Measurements from ENCODE around the gene GM2A. TPM values are rescaled to one million over a fixed set of nuclear protein-coding genes. Genes with fewer than 3 reads are reported as not detected.

The GM2A gene
- total and polyA plus RNA-seq, 4 donors, result 39.7 to 59.2 (median 48.1) TPM

DNA sequence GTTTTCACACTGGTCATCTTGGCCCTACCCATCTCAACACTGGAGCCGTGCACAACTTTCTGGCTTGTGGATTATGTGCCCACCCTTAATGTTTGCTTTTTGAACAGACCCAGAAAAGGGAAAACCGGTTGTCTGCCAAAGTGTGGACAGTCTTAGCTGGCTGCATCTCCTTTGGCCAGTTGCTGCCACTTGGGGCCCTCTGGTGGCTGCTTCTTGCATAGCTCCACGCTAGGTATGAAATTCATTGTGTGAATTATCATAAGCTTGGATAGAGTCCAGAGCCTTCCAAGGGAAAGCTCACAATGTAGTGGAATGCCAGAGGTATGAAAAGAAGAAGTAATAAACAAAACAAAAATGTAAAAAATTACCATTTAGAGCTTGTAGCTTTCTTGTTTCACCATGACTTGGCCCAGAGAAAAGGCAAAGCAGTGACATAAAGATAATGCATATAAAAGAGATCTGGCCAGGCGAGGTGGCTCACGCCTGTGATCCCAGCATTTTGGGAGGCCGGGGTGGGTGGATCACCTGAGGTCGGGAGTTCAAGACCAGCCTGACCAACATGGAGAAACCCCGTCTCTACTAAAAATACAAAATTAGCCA is 63.1 kb downstream of the GM2A start:
- Histone ChIP-seq H3K36me3 (ENCODE audit: control insufficient read depth, insufficient read depth, low read length) (no peaks in the 10 kb centered on the region), H3K4me1 (ENCODE audit: control insufficient read depth, insufficient read depth, low read length) (no peaks in the 10 kb centered on the region)
- WGBS (ENCODE audit: insufficient coverage), result 40% methylated on average over 3 of the region's 8 CpGs

DNA sequence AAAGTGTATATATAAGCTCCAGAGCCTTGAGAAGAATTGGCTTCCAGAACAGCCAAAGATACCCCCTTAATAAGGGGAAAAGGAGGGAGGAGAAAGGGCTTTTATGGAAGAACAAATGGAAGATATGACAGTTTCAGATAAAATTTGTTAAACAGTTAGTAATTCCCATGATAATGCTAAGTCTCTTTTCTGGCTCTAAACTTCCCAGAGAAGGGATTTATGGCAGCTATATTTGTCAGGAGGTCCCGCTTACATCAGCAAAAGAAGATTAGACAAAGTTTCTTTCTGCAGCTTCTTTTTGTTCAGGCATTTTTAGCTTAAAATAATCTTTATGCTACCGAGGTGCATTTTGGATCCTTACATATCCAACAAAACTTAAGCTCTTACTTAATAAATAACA is 64.9 kb downstream of the GM2A start:
- DNase-seq (ENCODE audit: low read depth in 4 of 6, low spot score in 6 of 6), result peak in 2 of 6 donors; percentile 3 to 16
- no peak overlapping the region for H3K4me3 ChIP-seq (ENCODE audit: low read depth, low read length)
- WGBS (ENCODE audit: insufficient coverage), result no CpG with 5 or more reads among the region's 2 CpGs
- no peaks in the 10 kb centered on the region for H3K36me3 ChIP-seq (ENCODE audit: control insufficient read depth, insufficient read depth, low read length)
- no peaks in the 10 kb centered on the region for H3K27me3 ChIP-seq (ENCODE audit: control insufficient read depth, insufficient read depth, low read length)
- no peak overlapping the region for H3K27ac ChIP-seq (ENCODE audit: low read depth, low read length)
- H3K9me3 ChIP-seq (ENCODE audit: control insufficient read depth, insufficient read depth, low read length), result no peaks in the 10 kb centered on the region
- no peaks in the 10 kb centered on the region for H3K4me1 ChIP-seq (ENCODE audit: control insufficient read depth, insufficient read depth, low read length)

More for the DNA sequence above, 63.1 kb downstream of the GM2A start:
- peak in 5 of 6 donors; percentile 19 to 83 (median 33) for DNase-seq (ENCODE audit: low read depth in 4 of 6, low spot score in 6 of 6)
- Histone ChIP-seq H3K27me3 (ENCODE audit: control insufficient read depth, insufficient read depth, low read length) (no peaks in the 10 kb centered on the region), H3K4me3 (ENCODE audit: low read depth, low read length) (no peak overlapping the region), H3K9me3 (ENCODE audit: control insufficient read depth, insufficient read depth, low read length) (no peaks in the 10 kb centered on the region), H3K27ac (ENCODE audit: low read depth, low read length) (no peak overlapping the region)

DNA sequence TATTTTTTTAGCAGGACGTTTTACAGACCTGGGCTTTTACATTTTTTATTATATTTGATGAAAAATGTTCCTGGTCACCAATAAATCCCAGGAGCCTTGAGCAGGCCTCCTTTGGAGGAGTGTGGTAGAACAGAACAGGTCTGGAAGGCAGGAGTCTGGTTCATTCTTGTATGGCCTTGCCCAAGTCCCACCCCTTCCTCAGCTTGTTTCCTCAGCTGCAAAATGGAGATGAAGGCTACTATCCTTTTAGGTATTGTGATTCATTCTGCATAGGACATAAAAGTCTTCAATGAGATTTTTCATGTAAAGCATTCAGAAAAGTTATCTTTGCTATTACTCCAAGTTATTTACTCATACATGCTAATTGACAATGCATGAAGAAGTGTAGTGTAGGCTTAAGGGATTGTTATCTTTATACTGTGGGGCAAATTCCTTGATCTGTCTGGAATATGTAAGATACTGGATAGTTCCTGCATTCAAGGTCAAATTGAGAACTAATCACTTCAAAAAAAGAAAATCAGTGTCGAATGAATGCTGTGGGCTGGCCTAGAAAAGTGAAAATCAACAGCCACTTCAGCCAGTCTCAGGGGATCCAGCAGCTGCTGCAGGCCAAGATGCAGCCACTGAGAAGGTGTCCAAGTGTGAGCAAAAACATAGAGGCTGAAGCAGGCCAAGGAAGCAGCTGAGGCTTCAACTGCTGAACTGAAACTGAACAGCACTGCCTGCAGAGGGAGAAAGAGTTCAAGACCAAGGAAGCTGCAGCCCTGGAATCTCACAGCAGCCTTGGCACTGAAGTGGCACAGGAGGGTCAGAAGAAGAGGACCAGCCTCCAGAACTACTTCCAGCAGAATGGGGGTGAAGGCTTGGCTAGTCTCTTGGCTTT is 66.1 kb downstream of the GM2A start:
- no peaks in the 10 kb centered on the region for H3K4me1 ChIP-seq (ENCODE audit: control insufficient read depth, insufficient read depth, low read length)
- no peak overlapping the region for H3K27ac ChIP-seq (ENCODE audit: low read depth, low read length)
- DNase-seq (ENCODE audit: low read depth in 4 of 6, low spot score in 6 of 6), result peak in 2 of 6 donors; percentile 8 to 59
- no peaks in the 10 kb centered on the region for H3K9me3 ChIP-seq (ENCODE audit: control insufficient read depth, insufficient read depth, low read length)
- H3K4me3 ChIP-seq (ENCODE audit: low read depth, low read length), result no peak overlapping the region
- WGBS (ENCODE audit: insufficient coverage), result 56% methylated on average over 1 of the region's 2 CpGs
- no peaks in the 10 kb centered on the region for H3K36me3 ChIP-seq (ENCODE audit: control insufficient read depth, insufficient read depth, low read length)
- no peaks in the 10 kb centered on the region for H3K27me3 ChIP-seq (ENCODE audit: control insufficient read depth, insufficient read depth, low read length)

Other genes with a start within 250 kb of the GM2A start
- 10 to 100 TPM; 22.7 to 42.0 TPM for gene GPX3, start 232.6 kb upstream of the GM2A start, total RNA-seq
- 10 to 100 TPM; 25.5 to 41.6 TPM for gene GPX3, start 232.6 kb upstream of the GM2A start, polyA plus RNA-seq (ENCODE audit: insufficient read length in 2 of 2)
- gene TNIP1, start 172.2 kb upstream of the GM2A start, total RNA-seq, result 10 to 100 TPM; 25.5 to 63.7 TPM
- 10 to 100 TPM; 51.9 to 52.9 TPM for gene TNIP1, start 172.2 kb upstream of the GM2A start, polyA plus RNA-seq (ENCODE audit: insufficient read length in 2 of 2)
- 100 to 1,000 TPM; 287 to 301 TPM for gene ANXA6, start 95.4 kb upstream of the GM2A start, total RNA-seq
- gene ANXA6, start 95.4 kb upstream of the GM2A start, polyA plus RNA-seq (ENCODE audit: insufficient read length in 2 of 2), result 100 to 1,000 TPM; 215 to 255 TPM
- gene CCDC69, start 29.1 kb upstream of the GM2A start, total RNA-seq, result 1 to 10 TPM; 2.4 to 4.5 TPM
- gene CCDC69, start 29.1 kb upstream of the GM2A start, polyA plus RNA-seq (ENCODE audit: insufficient read length in 2 of 2), result 1 to 10 TPM; 4.3 to 7.1 TPM
- not detected for gene SLC36A3, start 50.6 kb downstream of the GM2A start, total RNA-seq
- gene SLC36A3, start 50.6 kb downstream of the GM2A start, polyA plus RNA-seq (ENCODE audit: insufficient read length in 2 of 2), result not detected
- gene SLC36A2, start 94.4 kb downstream of the GM2A start, total RNA-seq, result under 1 TPM; 0.06 to 0.30 TPM
- gene SLC36A2, start 94.4 kb downstream of the GM2A start, polyA plus RNA-seq (ENCODE audit: insufficient read length in 2 of 2), result under 1 TPM in 1 of 2 donors, not detected in 1; 0.24 TPM
- gene SLC36A1, start 194.4 kb downstream of the GM2A start, total RNA-seq, result 10 to 100 TPM; 14.3 to 14.5 TPM
- gene SLC36A1, start 194.4 kb downstream of the GM2A start, polyA plus RNA-seq (ENCODE audit: insufficient read length in 2 of 2), result 10 to 100 TPM; 11.4 to 13.4 TPM